Panc1 (cell line): ENCODE measurements around the gene ADAMTS10. TPM values are rescaled to one million over a fixed set of nuclear protein-coding genes. Genes with fewer than 3 reads are reported as not detected.

Experiments used
- ATAC-seq: fragments of 200-7000 bp; cut with Tn5 transposase; 2 replicates; pipeline ENCODE4 v1.9.1; 2020; ENCODE audit warnings: mild to moderate bottlenecking, moderate library complexity
- BruUV-seq: library from RNA; stranded (reverse); fragments of 400-500 nt; replicated peaks from 2 replicates; lab custom pipeline; 2021; lab: Mats Ljungman, UMichigan
- CTCF ChIA-PET: fragments of 300-600 bp; sonication (Branson Sonifier 250); formaldehyde crosslinking; loops from one replicate; lab custom pipeline; 2022; ENCODE audit warnings: antibody characterized with exemption; lab: Charles Lee
- POLR2A ChIA-PET: fragments of 300-600 bp; sonication (Branson Sonifier 250); formaldehyde crosslinking; loops from one replicate; lab custom pipeline; 2022; ENCODE audit warnings: antibody characterized with exemption; lab: Charles Lee
- DNase-seq: peaks from one replicate; pipeline ENCODE4 v3.0.0-alpha.2; 2010; ENCODE audit warnings: low read depth, low spot score
- H3K27ac ChIP-seq: 2 replicates; pipeline ENCODE4 v1.5.1; 2011; ENCODE audit warnings: mild to moderate bottlenecking, low read length, inconsistent platforms
- H3K27me3 ChIP-seq: fragments of 200-500 bp; sonication (Bioruptor generic); 2 replicates; pipeline ENCODE4 v1.6.0; 2014; ENCODE audit warnings: low read length, inconsistent platforms; ENCODE audit not compliant: control insufficient read depth, insufficient read depth
- H3K36me3 ChIP-seq: fragments of 200-500 bp; sonication (Bioruptor generic); 2 replicates; pipeline ENCODE4 v1.5.1; 2014; ENCODE audit warnings: inconsistent platforms, mild to moderate bottlenecking, low read length, moderate library complexity; ENCODE audit not compliant: control insufficient read depth, insufficient read depth
- H3K4me1 ChIP-seq: 2 replicates; pipeline ENCODE4 v1.5.1; 2011; ENCODE audit warnings: inconsistent platforms, mild to moderate bottlenecking, low read length, moderate library complexity; ENCODE audit not compliant: control insufficient read depth, insufficient read depth
- H3K4me3 ChIP-seq, 2 experiments: 2 replicates each; pipeline ENCODE4 v1.5.1; 2011 to 2012; ENCODE audit warnings: low read depth in 2 of 2, low read length in 2 of 2, mild to moderate bottlenecking in 2 of 2, inconsistent platforms in 1 of 2, moderate library complexity in 1 of 2
- H3K9me3 ChIP-seq: fragments of 200-500 bp; sonication (Bioruptor generic); 2 replicates; pipeline ENCODE4 v1.5.1; 2014; ENCODE audit warnings: low read depth, mild to moderate bottlenecking, inconsistent platforms, low read length, moderate library complexity; ENCODE audit not compliant: control insufficient read depth, insufficient read depth
- POLR2AphosphoS5 ChIP-seq: IDR thresholded peaks from 2 replicates; pipeline ENCODE4 v1.6.1; 2012; ENCODE audit warnings: mild to moderate bottlenecking, low read depth, low read length, moderate library complexity
- SIN3A ChIP-seq: IDR thresholded peaks from 2 replicates; pipeline ENCODE4 v1.6.1; 2012; ENCODE audit warnings: low read depth, mild to moderate bottlenecking, low read length, moderate library complexity, borderline replicate concordance; ENCODE audit not compliant: insufficient read depth
- TCF7L2 ChIP-seq: IDR thresholded peaks from 2 replicates; pipeline ENCODE4 v1.6.1; 2011; ENCODE audit warnings: mild to moderate bottlenecking, low read depth, low read length, inconsistent platforms
- in situ Hi-C: cut with HindIII; loops from 2 replicates; pipeline ENCODE4 v1.10.0; 2016; ENCODE audit warnings: low sequenced_read_pairs, low pct_unique_long_range_greater_than_20kb
- intact Hi-C: fragments of 100-400 bp; cut with micrococcal nuclease; formaldehyde crosslinking; loops from one replicate; pipeline ENCODE4 v1.10.0; 2022; ENCODE audit not compliant: unreplicated experiment
- total RNA-seq: library from RNA; stranded (reverse); gene quantifications from one replicate; pipeline ENCODE4 v1.2.1, GENCODE V29; 2021; ENCODE audit not compliant: unreplicated experiment
- TF ChIP-seq, protein P1 (sequence below): fragments of 450-650 bp; IDR thresholded peaks from 2 replicates; pipeline ENCODE4 v1.5.1; 2017; ENCODE audit warnings: mild to moderate bottlenecking
- TF ChIP-seq, protein P2 (sequence below), 2 experiments: IDR thresholded peaks; 2 replicates each; pipeline ENCODE4 v1.6.1; 2011 to 2012; ENCODE audit warnings: low read depth in 2 of 2, control low read depth in 1 of 2, low read length in 1 of 2, mild to moderate bottlenecking in 1 of 2, moderate library complexity in 1 of 2; ENCODE audit not compliant: insufficient read depth in 1 of 2

ADAMTS10 gene
- total RNA-seq, 1 experiment from 2014 or later = 10.0 TPM

DNA sequence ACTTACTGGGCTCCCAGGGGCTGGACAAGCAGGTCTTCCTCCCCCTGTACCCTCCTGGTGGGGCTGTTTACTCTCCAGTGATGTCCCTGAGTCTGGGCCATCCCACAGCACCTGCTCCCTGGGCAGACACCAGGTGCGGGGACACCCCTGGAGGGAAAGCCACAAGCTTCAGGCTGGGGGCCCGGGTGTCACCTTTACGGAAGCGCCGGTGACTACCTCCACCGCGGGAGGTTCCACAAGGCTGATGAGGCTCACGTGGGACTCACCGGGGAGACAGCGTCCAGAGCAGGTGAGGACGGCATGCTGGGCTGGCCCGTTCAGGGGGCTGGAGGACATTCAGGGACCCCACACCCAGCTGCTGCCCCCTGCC lies 44.8 kb upstream of the ADAMTS10 start:
- no peak overlapping the region for H3K4me3 ChIP-seq
- DNase-seq (no peak), ATAC-seq (peak; percentile 36; the same call in 1 of the 2 replicates)
- TF ChIP-seq TCF7L2 (no peak), POLR2AphosphoS5 (no peak), SIN3A (no peak)
- TF ChIP-seq, protein P1, sequence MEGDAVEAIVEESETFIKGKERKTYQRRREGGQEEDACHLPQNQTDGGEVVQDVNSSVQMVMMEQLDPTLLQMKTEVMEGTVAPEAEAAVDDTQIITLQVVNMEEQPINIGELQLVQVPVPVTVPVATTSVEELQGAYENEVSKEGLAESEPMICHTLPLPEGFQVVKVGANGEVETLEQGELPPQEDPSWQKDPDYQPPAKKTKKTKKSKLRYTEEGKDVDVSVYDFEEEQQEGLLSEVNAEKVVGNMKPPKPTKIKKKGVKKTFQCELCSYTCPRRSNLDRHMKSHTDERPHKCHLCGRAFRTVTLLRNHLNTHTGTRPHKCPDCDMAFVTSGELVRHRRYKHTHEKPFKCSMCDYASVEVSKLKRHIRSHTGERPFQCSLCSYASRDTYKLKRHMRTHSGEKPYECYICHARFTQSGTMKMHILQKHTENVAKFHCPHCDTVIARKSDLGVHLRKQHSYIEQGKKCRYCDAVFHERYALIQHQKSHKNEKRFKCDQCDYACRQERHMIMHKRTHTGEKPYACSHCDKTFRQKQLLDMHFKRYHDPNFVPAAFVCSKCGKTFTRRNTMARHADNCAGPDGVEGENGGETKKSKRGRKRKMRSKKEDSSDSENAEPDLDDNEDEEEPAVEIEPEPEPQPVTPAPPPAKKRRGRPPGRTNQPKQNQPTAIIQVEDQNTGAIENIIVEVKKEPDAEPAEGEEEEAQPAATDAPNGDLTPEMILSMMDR = no peak
- TF ChIP-seq, protein P2, sequence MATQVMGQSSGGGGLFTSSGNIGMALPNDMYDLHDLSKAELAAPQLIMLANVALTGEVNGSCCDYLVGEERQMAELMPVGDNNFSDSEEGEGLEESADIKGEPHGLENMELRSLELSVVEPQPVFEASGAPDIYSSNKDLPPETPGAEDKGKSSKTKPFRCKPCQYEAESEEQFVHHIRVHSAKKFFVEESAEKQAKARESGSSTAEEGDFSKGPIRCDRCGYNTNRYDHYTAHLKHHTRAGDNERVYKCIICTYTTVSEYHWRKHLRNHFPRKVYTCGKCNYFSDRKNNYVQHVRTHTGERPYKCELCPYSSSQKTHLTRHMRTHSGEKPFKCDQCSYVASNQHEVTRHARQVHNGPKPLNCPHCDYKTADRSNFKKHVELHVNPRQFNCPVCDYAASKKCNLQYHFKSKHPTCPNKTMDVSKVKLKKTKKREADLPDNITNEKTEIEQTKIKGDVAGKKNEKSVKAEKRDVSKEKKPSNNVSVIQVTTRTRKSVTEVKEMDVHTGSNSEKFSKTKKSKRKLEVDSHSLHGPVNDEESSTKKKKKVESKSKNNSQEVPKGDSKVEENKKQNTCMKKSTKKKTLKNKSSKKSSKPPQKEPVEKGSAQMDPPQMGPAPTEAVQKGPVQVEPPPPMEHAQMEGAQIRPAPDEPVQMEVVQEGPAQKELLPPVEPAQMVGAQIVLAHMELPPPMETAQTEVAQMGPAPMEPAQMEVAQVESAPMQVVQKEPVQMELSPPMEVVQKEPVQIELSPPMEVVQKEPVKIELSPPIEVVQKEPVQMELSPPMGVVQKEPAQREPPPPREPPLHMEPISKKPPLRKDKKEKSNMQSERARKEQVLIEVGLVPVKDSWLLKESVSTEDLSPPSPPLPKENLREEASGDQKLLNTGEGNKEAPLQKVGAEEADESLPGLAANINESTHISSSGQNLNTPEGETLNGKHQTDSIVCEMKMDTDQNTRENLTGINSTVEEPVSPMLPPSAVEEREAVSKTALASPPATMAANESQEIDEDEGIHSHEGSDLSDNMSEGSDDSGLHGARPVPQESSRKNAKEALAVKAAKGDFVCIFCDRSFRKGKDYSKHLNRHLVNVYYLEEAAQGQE (IDR thresholded peaks at IDR 0.05; ENCODE audit: insufficient read depth in 1 of 2, low read depth in 2 of 2, low read length in 1 of 2) = no peak
- in situ Hi-C loops (no loop called here), intact Hi-C loops (loop anchor here (2.0 to 10.0 kb wide), 2 partner anchors 39 to 419 kb away; no protein-coding TSS in a partner anchor)
- no peaks in the 10 kb centered on the region for H3K27me3 ChIP-seq
- ChIA-PET POLR2A (no interaction called here), CTCF (interaction anchor here (0.5 kb wide), 1 partner anchor 200 kb away, joined by 3 read pairs; no protein-coding TSS in a partner anchor)
- H3K4me1 ChIP-seq = no peaks in the 10 kb centered on the region
- BruUV-seq = no TSS peak
- no peak overlapping the region for H3K27ac ChIP-seq
- no peaks in the 10 kb centered on the region for H3K9me3 ChIP-seq
- no peaks in the 10 kb centered on the region for H3K36me3 ChIP-seq

DNA sequence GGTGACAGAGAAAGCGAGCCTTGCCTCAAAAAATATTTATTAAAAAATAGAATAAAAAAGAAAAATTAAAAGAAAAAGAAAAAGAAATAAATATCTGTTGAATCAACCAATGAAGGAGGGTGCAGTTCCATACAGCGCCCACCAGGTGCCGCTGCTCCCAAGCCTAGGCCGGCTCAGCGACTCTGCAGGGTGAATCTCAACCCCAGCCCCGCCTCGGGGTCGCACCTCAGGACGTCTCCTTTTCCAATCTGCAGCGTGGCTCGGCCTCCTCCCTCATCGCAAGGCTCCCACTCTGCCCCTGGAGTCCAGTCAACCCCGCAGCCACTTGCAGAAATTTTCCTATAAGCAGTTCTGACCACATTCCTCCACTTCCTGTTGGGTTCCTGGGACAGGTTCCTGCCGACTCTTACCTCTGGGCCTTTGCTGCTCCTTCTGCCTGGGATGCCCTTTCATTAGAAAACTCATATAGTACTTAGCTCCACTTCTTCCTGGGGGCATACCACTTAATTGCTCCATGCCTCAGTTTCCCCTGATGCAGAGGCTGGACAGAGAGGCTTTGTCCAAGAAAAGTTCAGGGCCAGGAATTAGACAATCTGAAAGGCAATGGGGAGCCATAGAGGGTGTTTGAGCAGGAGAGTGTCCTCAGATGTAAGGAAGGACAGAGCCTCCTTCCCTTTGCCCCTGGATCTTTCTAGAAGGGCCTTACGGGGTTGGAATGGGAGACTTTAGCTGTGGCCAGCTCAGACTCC lies 44.2 kb upstream of the ADAMTS10 start:
- in situ Hi-C loops (no loop called here), intact Hi-C loops (loop anchor here (2.0 to 10.0 kb wide), 2 partner anchors 40 to 420 kb away; no protein-coding TSS in a partner anchor)
- Histone ChIP-seq H3K4me3 (peak overlapping the region in 1 of 2 experiments; percentile 34; a peak in 2 of 4 replicates), H3K36me3 (no peaks in the 10 kb centered on the region), H3K27me3 (no peaks in the 10 kb centered on the region), H3K4me1 (no peaks in the 10 kb centered on the region), H3K27ac (peak overlapping the region; percentile 32), H3K9me3 (no peaks in the 10 kb centered on the region)
- ATAC-seq (peak; percentile 80), DNase-seq (peak; percentile 33)
- TF ChIP-seq, protein P2 (IDR thresholded peaks at IDR 0.05; ENCODE audit: insufficient read depth in 1 of 2, low read depth in 2 of 2, low read length in 1 of 2) = no peak
- TF ChIP-seq TCF7L2 (no peak), SIN3A (no peak)
- TF ChIP-seq, protein P1 = peak; percentile 94
- BruUV-seq = no TSS peak
- ChIA-PET CTCF (interaction anchor here (0.6 kb wide), 1 partner anchor 74 kb away, joined by 3 read pairs; no protein-coding TSS in a partner anchor), POLR2A (no interaction called here)
